H9 (cell line): ENCODE measurements around the gene PRUNE2. TPM values are rescaled to one million over a fixed set of nuclear protein-coding genes. Genes with fewer than 3 reads are reported as not detected.

Experiments used
- DNase-seq: peaks from one replicate; pipeline ENCODE4 v3.0.0-alpha.2; 2017
- H2AFZ ChIP-seq: one replicate; pipeline ENCODE4 v1.6.1; 2013; ENCODE audit warnings: mild to moderate bottlenecking, low read length, control low read depth, moderate library complexity
- H2AK5ac ChIP-seq: 2 replicates; pipeline ENCODE4 v1.6.1; 2013; ENCODE audit warnings: low read length, control low read depth, mixed read lengths; ENCODE audit not compliant: insufficient read length
- H2BK120ac ChIP-seq: one replicate; pipeline ENCODE4 v1.6.1; 2013; ENCODE audit warnings: low read depth, mild to moderate bottlenecking, low read length, control low read depth, inconsistent platforms; ENCODE audit not compliant: poor library complexity, severe bottlenecking
- H2BK12ac ChIP-seq: 2 replicates; pipeline ENCODE4 v1.6.1; 2013; ENCODE audit warnings: low read length, control low read depth, mixed read lengths, low read depth; ENCODE audit not compliant: insufficient read length
- H2BK15ac ChIP-seq: 2 replicates; pipeline ENCODE4 v1.6.1; 2013; ENCODE audit warnings: low read depth, low read length, control low read depth
- H2BK20ac ChIP-seq: one replicate; pipeline ENCODE4 v1.6.1; 2013; ENCODE audit warnings: low read depth, mild to moderate bottlenecking, low read length, control low read depth, inconsistent platforms; ENCODE audit not compliant: poor library complexity, severe bottlenecking
- H2BK5ac ChIP-seq: 2 replicates; pipeline ENCODE4 v1.6.1; 2013; ENCODE audit warnings: low read length, control low read depth, mixed read lengths; ENCODE audit not compliant: insufficient read length
- H3K14ac ChIP-seq: 2 replicates; pipeline ENCODE4 v1.6.1; 2013; ENCODE audit warnings: low read length, control low read depth; ENCODE audit not compliant: insufficient read depth
- H3K18ac ChIP-seq: 2 replicates; pipeline ENCODE4 v1.6.1; 2013; ENCODE audit warnings: low read depth, mild to moderate bottlenecking, mixed read lengths, low read length, control low read depth; ENCODE audit not compliant: insufficient read length
- H3K23ac ChIP-seq: 2 replicates; pipeline ENCODE4 v1.6.1; 2013; ENCODE audit warnings: low read length, control low read depth, mixed read lengths, low read depth; ENCODE audit not compliant: insufficient read length
- H3K23me2 ChIP-seq: 2 replicates; pipeline ENCODE4 v1.6.1; 2013; ENCODE audit warnings: low read depth, mild to moderate bottlenecking, mixed read lengths, low read length, control low read depth; ENCODE audit not compliant: insufficient read length, poor library complexity, severe bottlenecking
- H3K27ac ChIP-seq: 2 replicates; pipeline ENCODE4 v1.5.1; 2013; ENCODE audit warnings: low read length, control low read depth, mixed read lengths, low read depth; ENCODE audit not compliant: insufficient read length
- H3K27me3 ChIP-seq: 2 replicates; pipeline ENCODE4 v1.6.1; 2013; ENCODE audit warnings: low read length, control low read depth, inconsistent platforms; ENCODE audit not compliant: insufficient read depth
- H3K4ac ChIP-seq: 2 replicates; pipeline ENCODE4 v1.6.1; 2013; ENCODE audit warnings: low read depth, mild to moderate bottlenecking, control low read depth, inconsistent platforms, low read length, moderate library complexity
- H3K4me1 ChIP-seq: 2 replicates; pipeline ENCODE4 v1.6.1; 2013; ENCODE audit warnings: low read length, control low read depth, inconsistent platforms; ENCODE audit not compliant: insufficient read depth
- H3K4me2 ChIP-seq: 2 replicates; pipeline ENCODE4 v1.6.1; 2013; ENCODE audit warnings: low read length, control low read depth, mixed read lengths; ENCODE audit not compliant: insufficient read length, insufficient read depth
- H3K56ac ChIP-seq: 2 replicates; pipeline ENCODE4 v1.6.1; 2013; ENCODE audit warnings: low read depth, mild to moderate bottlenecking, mixed read lengths, low read length, control low read depth; ENCODE audit not compliant: insufficient read length
- H3K79me1 ChIP-seq: 2 replicates; pipeline ENCODE4 v1.6.1; 2013; ENCODE audit warnings: low read depth, mild to moderate bottlenecking, moderate library complexity, low read length, control low read depth, inconsistent platforms; ENCODE audit not compliant: insufficient read depth, poor library complexity, severe bottlenecking
- H3K79me2 ChIP-seq: 2 replicates; pipeline ENCODE4 v1.6.1; 2013; ENCODE audit warnings: low read length, control low read depth, inconsistent platforms; ENCODE audit not compliant: insufficient read depth
- H3K9ac ChIP-seq: 2 replicates; pipeline ENCODE4 v1.6.1; 2013; ENCODE audit warnings: low read length, control low read depth, mixed read lengths; ENCODE audit not compliant: insufficient read length; ENCODE audit errors: extremely low read depth
- H3K9me3 ChIP-seq: one replicate; pipeline ENCODE4 v1.6.1; 2013; ENCODE audit warnings: low read depth, low read length, inconsistent platforms; ENCODE audit not compliant: control insufficient read depth
- H3T11ph ChIP-seq: one replicate; pipeline ENCODE4 v1.6.1; 2013; ENCODE audit warnings: mild to moderate bottlenecking, low read length, control low read depth, inconsistent platforms
- H4K20me1 ChIP-seq: one replicate; pipeline ENCODE4 v1.6.1; 2013; ENCODE audit not compliant: control insufficient read depth, insufficient read length, insufficient read depth
- H4K5ac ChIP-seq: 2 replicates; pipeline ENCODE4 v1.6.1; 2013; ENCODE audit warnings: low read depth, mild to moderate bottlenecking, mixed read lengths, low read length, control low read depth; ENCODE audit not compliant: insufficient read length
- H4K8ac ChIP-seq: replicated peaks from 2 replicates; pipeline ENCODE4 v1.6.1; 2013; ENCODE audit warnings: low read length, control low read depth, mixed read lengths, low read depth; ENCODE audit not compliant: insufficient read length
- H4K91ac ChIP-seq: 2 replicates; pipeline ENCODE4 v1.6.1; 2013; ENCODE audit warnings: low read depth, mild to moderate bottlenecking, moderate library complexity, mixed read lengths, low read length, control low read depth; ENCODE audit not compliant: insufficient read length
- H3K27ac Mint-ChIP-seq, 3 experiments: 2 replicates in 2 of 3; 3 replicates in 1 of 3; pipeline ENCODE4 v1.8.0; 2020 to 2021; ENCODE audit warnings: mixed read lengths in 3 of 3, mild to moderate bottlenecking in 1 of 3, moderate library complexity in 1 of 3
- H3K27me3 Mint-ChIP-seq: 2 replicates; pipeline ENCODE4 v1.8.0; 2021; ENCODE audit warnings: low read depth, mild to moderate bottlenecking, moderate library complexity, mixed read lengths
- H3K36me3 Mint-ChIP-seq, 3 experiments: 2 replicates in 2 of 3; 3 replicates in 1 of 3; pipeline ENCODE4 v1.8.0; 2020 to 2021; ENCODE audit warnings: low read depth in 3 of 3, mixed read lengths in 3 of 3; ENCODE audit not compliant: insufficient read depth in 1 of 3
- H3K4me1 Mint-ChIP-seq, 2 experiments: 2 replicates each; pipeline ENCODE4 v1.8.0; 2020; ENCODE audit warnings: mixed read lengths in 2 of 2
- H3K4me3 Mint-ChIP-seq, 2 experiments: 2 replicates in 1 of 2; 3 replicates in 1 of 2; pipeline ENCODE4 v1.8.0; 2020 to 2021; ENCODE audit warnings: mild to moderate bottlenecking in 2 of 2, mixed read lengths in 2 of 2, moderate library complexity in 1 of 2
- H3K9me3 Mint-ChIP-seq, 2 experiments: 2 replicates in 1 of 2; 3 replicates in 1 of 2; pipeline ENCODE4 v1.8.0; 2020; ENCODE audit warnings: mild to moderate bottlenecking in 2 of 2, mixed read lengths in 2 of 2, moderate library complexity in 1 of 2
- CTCF ChIP-seq: fragments of 200-600 bp; sonication (generic); conservative IDR thresholded peaks from 3 replicates; pipeline ENCODE4 v1.8.0; 2021; ENCODE audit warnings: antibody characterized with exemption, mild to moderate bottlenecking
- WGBS: extraction: QIAGEN DNeasy Blood & Tissue Kit; methylation state at CpG from one replicate; pipeline ENCODE4 v1.1.7; 2013; ENCODE audit warnings: missing lambda C conversion rate, low lambda C conversion rate, mixed read lengths; ENCODE audit not compliant: insufficient read length; ENCODE audit errors: extremely low coverage; 5-methylcytosine and 5-hydroxymethylcytosine counted together
- total RNA-seq: library from RNA; stranded (reverse); gene quantifications from 2 replicates; pipeline ENCODE4 v1.2.1, GENCODE V29; 2021

The PRUNE2 gene
- total RNA-seq, 1 experiment from 2014 or later = 12.1 TPM

DNA sequence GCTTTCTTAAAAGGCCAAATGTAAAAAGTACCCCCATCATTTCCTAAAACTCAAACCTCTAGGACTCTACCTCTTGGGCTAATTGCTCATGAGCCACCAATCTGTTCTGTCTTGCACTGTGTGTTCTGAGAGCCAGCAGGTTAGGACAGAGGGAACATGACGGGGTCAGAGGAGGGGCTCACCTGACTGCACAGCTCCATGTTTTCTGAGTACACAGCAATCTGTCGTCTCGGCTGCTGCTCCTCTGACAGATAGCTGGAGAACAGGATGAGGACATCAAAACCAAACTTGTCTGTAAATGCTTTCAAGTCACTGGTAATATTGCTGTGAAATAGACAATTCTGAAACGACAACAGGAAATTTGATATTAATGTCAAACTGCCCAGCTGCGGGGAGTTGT is 192.5 kb downstream of the PRUNE2 start:
- no peak overlapping the region for H3K9ac ChIP-seq
- no peaks in the 10 kb centered on the region for H3K4me1 ChIP-seq
- H3K4me1 Mint-ChIP-seq = peaks cover 4 to 6% of the 10 kb centered on the region in 2 experiments
- H3K27me3 Mint-ChIP-seq = no peaks in the 10 kb centered on the region; the same call in 1 of the 2 replicates
- H3K79me1 ChIP-seq = no peaks in the 10 kb centered on the region
- DNase-seq = no peak
- H3K27me3 ChIP-seq = no peaks in the 10 kb centered on the region
- no peak overlapping the region for H4K5ac ChIP-seq
- H3K18ac ChIP-seq = no peak overlapping the region
- H3K27ac Mint-ChIP-seq = no peak overlapping the region
- H3K23ac ChIP-seq = no peak overlapping the region
- no peak overlapping the region for H3K4me2 ChIP-seq
- H4K8ac ChIP-seq = no peak overlapping the region
- H3K4me3 Mint-ChIP-seq = no peak overlapping the region
- no CpG with 5 or more reads among the region's 5 CpGs for WGBS
- no peak overlapping the region for H2BK15ac ChIP-seq
- no peaks in the 10 kb centered on the region for H4K20me1 ChIP-seq
- H2BK12ac ChIP-seq = no peak overlapping the region
- H2AFZ ChIP-seq = no peak overlapping the region
- no peaks in the 10 kb centered on the region for H3K9me3 ChIP-seq
- no peak overlapping the region for H3K56ac ChIP-seq
- no peaks in the 10 kb centered on the region for H3K9me3 Mint-ChIP-seq
- H3K36me3 Mint-ChIP-seq = peaks cover 0 to 3% (median 0%) of the 10 kb centered on the region in 3 experiments; a peak in 2 of 7 replicates
- no peaks in the 10 kb centered on the region for H3K23me2 ChIP-seq
- no peak overlapping the region for H3T11ph ChIP-seq
- H3K79me2 ChIP-seq = no peaks in the 10 kb centered on the region
- TF ChIP-seq CTCF = no peak
- H2BK20ac ChIP-seq = no peak overlapping the region
- H4K91ac ChIP-seq = no peak overlapping the region
- no peak overlapping the region for H3K14ac ChIP-seq
- H2BK120ac ChIP-seq = no peak overlapping the region
- no peak overlapping the region for H3K4ac ChIP-seq
- no peak overlapping the region for H2BK5ac ChIP-seq
- no peak overlapping the region for H2AK5ac ChIP-seq
- H3K27ac ChIP-seq = no peak overlapping the region
